Prostate gland (tissue), 2 donors: ENCODE data around the gene THSD8. TPM values are rescaled to one million over a fixed set of nuclear protein-coding genes. Genes with fewer than 3 reads are reported as not detected.

Experiments used
- DNase-seq: peaks from one replicate; pipeline ENCODE4 v3.0.0-alpha.2; 2019; ENCODE audit warnings: low spot score
- H3K27ac ChIP-seq, 2 donors: fragments of 200-600 bp; sonication (generic); 2 replicates each; pipeline ENCODE4 v1.5.1; 2017 to 2019
- H3K27me3 ChIP-seq: fragments of 200-600 bp; sonication (generic); replicated peaks from 2 replicates; pipeline ENCODE4 v1.5.1; 2019; ENCODE audit not compliant: insufficient read depth
- H3K36me3 ChIP-seq, 2 donors: fragments of 200-600 bp; sonication (generic); 1 replicate in 1 of 2; 2 replicates in 1 of 2; pipeline versions ENCODE4 v1.5.1 to v1.8.1; 2017 to 2019
- H3K4me1 ChIP-seq: fragments of 200-600 bp; sonication (generic); replicated peaks from 2 replicates; pipeline ENCODE4 v1.5.1; 2019
- H3K4me3 ChIP-seq, 2 donors: fragments of 200-600 bp; sonication (generic); 2 replicates each; pipeline ENCODE4 v1.5.1; 2017 to 2019
- H3K9me3 ChIP-seq: fragments of 200-600 bp; sonication (generic); 2 replicates; pipeline ENCODE4 v1.5.1; 2017
- CTCF ChIP-seq, 4 experiments: fragments of 200-600 bp in 2 of 4; fragments of 450-650 bp in 2 of 4; sonication (generic) in 2 of 4; IDR thresholded peaks; 1 replicate in 3 of 4; 2 replicates in 1 of 4; pipeline ENCODE4 v1.5.1; 2016 to 2019; ENCODE audit warnings: antibody characterized with exemption in 4 of 4, mild to moderate bottlenecking in 2 of 4, moderate library complexity in 2 of 4
- POLR2A ChIP-seq: fragments of 450-650 bp; IDR thresholded peaks from one replicate; pipeline ENCODE4 v1.6.1; 2016; ENCODE audit warnings: antibody characterized with exemption, mild to moderate bottlenecking
- POLR2AphosphoS5 ChIP-seq: sonication (generic); formaldehyde crosslinking; IDR thresholded peaks from one replicate; pipeline ENCODE4 v1.6.1; 2017; ENCODE audit warnings: antibody characterized with exemption
- WGBS: methylation state at CpG from one replicate; pipeline ENCODE4 v1.1.5; 2018; 5-methylcytosine and 5-hydroxymethylcytosine counted together
- intact Hi-C: fragments of 100-400 bp; cut with DNase I; formaldehyde crosslinking; loops from one replicate; pipeline ENCODE4 v1.14.2; 2022
- total RNA-seq, 2 donors: library from RNA; depleted of rRNA; stranded (reverse); fragments of >200 nt; gene quantifications; one replicate each; pipeline ENCODE4 v1.1.0, GENCODE V29; 2016

Gene THSD8
- total RNA-seq, 2 donors from 2014 or later, result 0.91 TPM; not detected in 1

GRCh38 chr19:12778905-12779161, 23.0 kb upstream of the THSD8 start:
- TF ChIP-seq POLR2A (no peak), CTCF (IDR thresholded peaks at IDR 0.05) (no peak), POLR2AphosphoS5 (no peak)

GRCh38 chr19:12779162-12779993, 22.5 kb upstream of the THSD8 start:
- peak overlapping the region; percentile 92 to 93 for H3K27ac ChIP-seq

More at GRCh38 chr19:12778905-12779161, 23.0 kb upstream of the THSD8 start:
- no peaks in the 10 kb centered on the region for H3K36me3 ChIP-seq
- intact Hi-C loops, result no loop called here
- no peaks in the 10 kb centered on the region for H3K9me3 ChIP-seq
- WGBS, result 39% methylated on average over 6 of the region's 6 CpGs
- no peak for DNase-seq
- H3K4me1 ChIP-seq, result peaks cover 15% of the 10 kb centered on the region
- H3K27ac ChIP-seq, result peak overlapping the region; percentile 92 to 93
- H3K4me3 ChIP-seq, result peak overlapping the region; percentile 45 to 49
- H3K27me3 ChIP-seq, result no peaks in the 10 kb centered on the region

GRCh38 chr19:12782174-12782423, 19.8 kb upstream of the THSD8 start:
- H3K27ac ChIP-seq, result peak overlapping the region; percentile 100
- TF ChIP-seq CTCF (IDR thresholded peaks at IDR 0.05) (no peak), POLR2AphosphoS5 (peak; percentile 49)
- H3K4me1 ChIP-seq, result peaks cover 41% of the 10 kb centered on the region
- H3K27me3 ChIP-seq, result no peaks in the 10 kb centered on the region
- DNase-seq, result peak; percentile 44
- H3K4me3 ChIP-seq, result peak overlapping the region; percentile 33 to 47
- WGBS, result 0% methylated on average over 12 of the region's 12 CpGs
- intact Hi-C loops, result no loop called here
- H3K36me3 ChIP-seq, result no peaks in the 10 kb centered on the region
- no peaks in the 10 kb centered on the region for H3K9me3 ChIP-seq

More at GRCh38 chr19:12779162-12779993, 22.5 kb upstream of the THSD8 start:
- Histone ChIP-seq H3K27me3 (no peaks in the 10 kb centered on the region), H3K36me3 (no peaks in the 10 kb centered on the region), H3K4me3 (peak overlapping the region in 1 of 2 donors; percentile 49), H3K4me1 (peaks cover 17% of the 10 kb centered on the region), H3K9me3 (no peaks in the 10 kb centered on the region)
- no peak for DNase-seq
- no peak for TF ChIP-seq CTCF (IDR thresholded peaks at IDR 0.05)
- TF ChIP-seq POLR2AphosphoS5, result no peak
- TF ChIP-seq POLR2A, result no peak
- WGBS, result 66% methylated on average over 15 of the region's 15 CpGs
- intact Hi-C loops, result no loop called here

- WGBS, result under 1% methylated on average over 76 of the region's 88 CpGs
- H3K36me3 ChIP-seq, result no peaks in the 10 kb centered on the region
- peak; percentile 67 for DNase-seq
- intact Hi-C loops, result no loop called here
- H3K4me1 ChIP-seq, result peaks cover 45% of the 10 kb centered on the region
- TF ChIP-seq POLR2AphosphoS5, result peak; percentile 36
- TF ChIP-seq CTCF (IDR thresholded peaks at IDR 0.05), result peak in 1 of 4 experiments; percentile 31
- peak; percentile 46 for TF ChIP-seq POLR2A
- no peaks in the 10 kb centered on the region for H3K27me3 ChIP-seq
- peak overlapping the region; percentile 33 to 47 for H3K4me3 ChIP-seq
- no peaks in the 10 kb centered on the region for H3K9me3 ChIP-seq
- H3K27ac ChIP-seq, result peak overlapping the region; percentile 100
Observed at GRCh38 chr19:12782424-12783290, 19.2 kb upstream of the THSD8 start.
